GM10847 (cell line): ENCODE results near the gene NCF2.

Experiments
- POLR2A ChIP-seq: IDR thresholded peaks from 2 replicates; pipeline ENCODE4 v1.6.1; 2011; ENCODE audit not compliant: insufficient read length; ENCODE audit errors: extremely low read depth

The NCF2 gene

GRCh38 chr1:183550915-183551314 is 39.3 kb downstream of the NCF2 start:
- TF ChIP-seq POLR2A, result no peak

DNA sequence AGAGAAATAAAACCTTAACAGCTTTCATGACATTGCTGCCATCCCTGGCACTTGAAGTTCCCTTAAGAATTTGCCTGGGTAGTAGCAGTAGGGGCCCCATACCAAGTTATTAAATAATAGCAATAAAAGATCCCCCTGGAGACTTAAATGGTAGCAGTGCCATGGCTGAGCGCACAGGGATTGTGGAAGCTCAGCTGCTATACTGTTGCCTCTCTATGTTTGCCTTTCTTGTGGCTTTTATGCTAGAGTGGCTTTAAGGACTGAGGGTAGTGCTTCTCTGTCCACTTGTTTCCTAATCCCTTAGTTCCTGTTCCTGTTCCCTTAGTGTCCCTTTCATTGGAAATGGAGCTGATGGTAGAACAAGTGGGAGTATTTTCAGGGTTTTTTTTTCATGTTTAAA is 42.1 kb downstream of the NCF2 start:
- TF ChIP-seq POLR2A, result no peak

- TF ChIP-seq POLR2A, result no peak
Observed at GRCh38 chr1:183546427-183546826, 43.8 kb downstream of the NCF2 start.

GRCh38 chr1:183544598-183545297 is 45.5 kb downstream of the NCF2 start:
- no peak for TF ChIP-seq POLR2A

DNA sequence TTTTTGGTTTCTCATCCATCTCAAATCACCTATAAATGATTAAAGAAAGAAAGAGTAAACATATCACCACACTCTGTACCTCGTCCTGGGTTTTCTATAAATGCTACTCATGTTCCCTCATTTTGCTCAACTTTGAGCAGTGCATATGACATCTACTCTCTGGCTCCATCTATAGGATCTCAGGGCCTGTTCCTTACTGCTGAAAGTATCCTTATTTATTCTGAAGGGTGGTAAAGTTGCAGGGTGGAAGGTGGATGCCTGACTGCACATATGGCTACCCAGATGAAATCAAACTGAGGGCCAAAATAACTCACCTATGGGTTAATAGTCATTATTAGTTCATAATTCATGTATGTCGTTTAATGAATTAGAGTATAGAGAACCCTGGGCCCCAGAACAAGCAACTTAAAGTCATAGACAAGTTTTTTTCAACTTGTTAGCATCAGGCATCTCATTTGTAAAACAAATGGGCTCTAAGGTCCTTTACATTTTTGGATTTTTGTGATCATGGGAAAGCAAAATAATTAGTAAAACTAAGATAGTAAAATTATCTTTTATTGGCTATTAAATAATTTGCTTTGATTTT is 46.5 kb downstream of the NCF2 start:
- no peak for TF ChIP-seq POLR2A

GRCh38 chr1:183537405-183537804 is 52.9 kb downstream of the NCF2 start:
- no peak for TF ChIP-seq POLR2A

GRCh38 chr1:183533617-183534174 is 56.6 kb downstream of the NCF2 start:
- no peak for TF ChIP-seq POLR2A

- no peak for TF ChIP-seq POLR2A
Observed at GRCh38 chr1:183528577-183528976, 61.7 kb downstream of the NCF2 start.

DNA sequence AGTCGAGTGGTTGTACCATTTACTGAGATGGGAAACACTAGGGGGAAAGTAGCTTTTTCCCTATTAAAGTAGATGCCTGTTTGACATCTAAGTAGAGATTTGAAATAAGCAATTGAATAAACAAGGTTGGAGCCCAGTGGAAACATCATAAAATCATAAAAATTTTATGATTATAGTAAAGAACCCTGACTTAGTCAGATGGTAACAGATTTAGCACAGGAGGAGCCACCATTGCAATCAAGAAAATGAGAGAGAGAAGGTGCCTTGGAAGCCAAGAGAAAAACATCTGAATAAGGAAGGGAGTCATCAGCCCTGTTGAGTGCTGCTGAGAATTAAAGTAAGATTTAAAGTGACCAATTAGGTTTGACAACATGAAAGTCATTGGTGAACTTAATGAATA is 68.2 kb downstream of the NCF2 start:
- no peak for TF ChIP-seq POLR2A

DNA sequence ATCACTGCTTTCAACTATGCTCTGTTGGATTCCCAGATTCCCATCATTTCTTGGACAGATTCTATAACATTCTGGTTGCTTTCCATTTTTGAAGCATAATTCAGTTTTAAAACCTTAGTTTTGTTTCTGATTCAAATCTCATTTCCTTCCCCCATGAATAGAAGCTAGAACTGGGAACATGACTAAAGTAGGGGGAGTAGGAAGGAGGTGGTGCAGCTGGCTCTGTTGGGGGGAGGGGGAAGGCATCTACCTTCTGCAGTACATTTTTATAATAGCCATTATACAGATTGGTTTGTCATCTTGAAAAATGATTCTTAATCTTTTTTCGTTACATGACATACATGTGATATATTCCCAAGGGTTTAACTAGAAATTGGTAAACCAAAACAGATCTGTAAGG is 69.9 kb downstream of the NCF2 start:
- TF ChIP-seq POLR2A, result no peak

GRCh38 chr1:183517401-183517800 is 72.9 kb downstream of the NCF2 start:
- no peak for TF ChIP-seq POLR2A

- no peak for TF ChIP-seq POLR2A
Observed at GRCh38 chr1:183516725-183517124, 73.5 kb downstream of the NCF2 start.

- no peak for TF ChIP-seq POLR2A
Observed at GRCh38 chr1:183515002-183515689, 75.1 kb downstream of the NCF2 start.

GRCh38 chr1:183514235-183514634 is 76.0 kb downstream of the NCF2 start:
- no peak for TF ChIP-seq POLR2A

DNA sequence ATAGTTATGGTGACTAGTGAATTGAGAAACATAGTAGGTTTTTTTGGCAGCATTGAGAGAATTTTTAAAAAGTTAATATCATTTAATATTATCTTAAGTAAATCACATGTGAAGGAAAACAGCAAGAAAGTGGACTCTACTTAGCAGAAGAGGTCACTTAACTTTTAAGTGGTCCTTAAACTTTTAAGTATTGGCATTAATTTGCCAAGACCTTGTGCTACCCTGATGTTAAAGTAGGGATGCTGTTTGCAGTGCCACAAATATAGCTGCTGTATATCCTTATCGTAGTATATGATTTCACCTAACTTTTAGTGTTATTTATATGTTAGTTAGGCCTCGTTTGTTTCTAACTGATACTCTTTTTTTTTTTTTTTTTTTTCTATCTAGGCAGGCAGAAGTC is 77.8 kb downstream of the NCF2 start:
- no peak for TF ChIP-seq POLR2A

DNA sequence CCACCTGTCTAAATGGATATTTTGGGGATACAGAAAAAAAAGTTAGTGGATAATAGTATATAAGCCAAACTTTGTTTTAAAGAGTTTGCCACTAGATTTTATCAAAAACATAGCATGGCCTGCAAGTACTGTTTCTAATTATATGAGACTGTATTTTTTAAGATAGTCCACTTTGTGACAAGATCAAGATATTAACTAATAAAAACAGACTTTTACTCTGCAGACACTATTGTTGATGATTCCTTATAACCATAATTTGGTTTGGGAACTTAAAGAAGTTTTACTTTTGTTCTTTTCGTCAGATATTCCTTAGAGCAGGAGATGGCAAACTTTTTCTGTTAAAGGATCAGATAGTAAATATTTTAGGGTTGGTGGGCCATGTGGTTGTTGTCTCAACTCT is 81.6 kb downstream of the NCF2 start:
- TF ChIP-seq POLR2A, result no peak
